SK-N-SH (cell line): ENCODE data around the gene KIFC3. TPM values are rescaled to one million over a fixed set of nuclear protein-coding genes. Genes with fewer than 3 reads are reported as not detected.

ENCODE experiments used
- CTCF ChIP-seq: fragments of 200-600 bp; sonication (generic); IDR thresholded peaks from 2 replicates; pipeline ENCODE4 v1.6.1; 2017; ENCODE audit warnings: antibody characterized with exemption, mild to moderate bottlenecking, moderate library complexity
- EP300 ChIP-seq, 2 experiments: IDR thresholded peaks; 2 replicates each; pipeline versions ENCODE4 v1.4.0 to v1.6.1; 2012; ENCODE audit warnings: borderline replicate concordance in 1 of 2, low read depth in 1 of 2, low read length in 1 of 2
- EZH2phosphoT487 ChIP-seq: fragments of 200-600 bp; sonication (generic); IDR thresholded peaks from 2 replicates; pipeline ENCODE4 v1.6.1; 2017; ENCODE audit warnings: low read depth, mixed run types, mild to moderate bottlenecking, antibody characterized with exemption, moderate library complexity, borderline replicate concordance
- FOXJ3 ChIP-seq: sonication (generic); formaldehyde crosslinking; IDR thresholded peaks from 2 replicates; pipeline ENCODE4 v1.5.1; 2020; ENCODE audit warnings: mild to moderate bottlenecking, missing genetic modification reagents
- FOXM1 ChIP-seq: IDR thresholded peaks from 2 replicates; pipeline ENCODE4 v1.4.0; 2012; ENCODE audit warnings: low read depth, mild to moderate bottlenecking
- GATA2 ChIP-seq: sonication (generic); formaldehyde crosslinking; IDR thresholded peaks from 2 replicates; pipeline ENCODE4 v1.5.0; 2020; ENCODE audit warnings: mild to moderate bottlenecking, missing genetic modification reagents
- JUND ChIP-seq: IDR thresholded peaks from 2 replicates; pipeline ENCODE4 v1.4.0; 2012
- MEF2A ChIP-seq: IDR thresholded peaks from 2 replicates; pipeline ENCODE4 v1.4.0; 2012; ENCODE audit warnings: low read depth, borderline replicate concordance
- MXI1 ChIP-seq: IDR thresholded peaks from 2 replicates; pipeline ENCODE4 v1.6.1; 2012; ENCODE audit warnings: mild to moderate bottlenecking, low read depth, low read length, improper control_type of control experiment
- POLR2AphosphoS5 ChIP-seq: IDR thresholded peaks from 2 replicates; pipeline ENCODE4 v1.6.1; 2012; ENCODE audit warnings: low read depth, low read length
- RAD21 ChIP-seq: IDR thresholded peaks from 2 replicates; pipeline ENCODE4 v1.6.1; 2012; ENCODE audit warnings: mild to moderate bottlenecking, low read length
- RCOR1 ChIP-seq: fragments of 150-350 bp; IDR thresholded peaks from 2 replicates; pipeline ENCODE4 v1.6.1; 2017; ENCODE audit warnings: antibody characterized with exemption, low read length
- SIN3A ChIP-seq: IDR thresholded peaks from 2 replicates; pipeline ENCODE4 v1.6.1; 2012; ENCODE audit warnings: low read depth, mild to moderate bottlenecking, low read length, moderate library complexity, borderline replicate concordance
- SMC3 ChIP-seq: IDR thresholded peaks from 2 replicates; pipeline ENCODE4 v1.6.1; 2012; ENCODE audit warnings: low read depth, low read length, improper control_type of control experiment
- TAF1 ChIP-seq: IDR thresholded peaks from 2 replicates; pipeline ENCODE4 v1.6.1; 2012; ENCODE audit warnings: low read depth, mild to moderate bottlenecking, low read length, moderate library complexity, borderline replicate concordance
- TCF12 ChIP-seq: IDR thresholded peaks from 2 replicates; pipeline ENCODE4 v1.4.0; 2012
- USF2 ChIP-seq: fragments of 150-350 bp; IDR thresholded peaks from 2 replicates; pipeline ENCODE4 v1.6.1; 2017; ENCODE audit warnings: antibody characterized with exemption, low read length, low read depth, borderline replicate concordance
- ZBTB33 ChIP-seq: IDR thresholded peaks from 2 replicates; pipeline ENCODE4 v1.4.0; 2012; ENCODE audit warnings: low read depth, borderline replicate concordance
- polyA plus RNA-seq, 3 experiments: library from polyadenylated mRNA; depleted of rRNA; stranded (reverse); fragments of >200 nt; gene quantifications; 2 replicates each; pipeline ENCODE4 v1.2.3, GENCODE V29; 2012
- TF ChIP-seq, protein P1 (sequence below): IDR thresholded peaks from 2 replicates; pipeline ENCODE4; 2012
- TF ChIP-seq, protein P2 (sequence below): IDR thresholded peaks from 2 replicates; pipeline ENCODE4 v1.4.0; 2012; ENCODE audit warnings: low read depth

KIFC3 gene
- polyA plus RNA-seq, 1 of the 3 experiments (the other 2 are of a cell fraction), result 65.4 TPM

- TF ChIP-seq CTCF (no peak), TCF12 (peak; percentile 77), EP300 (IDR thresholded peaks at IDR 0.05; ENCODE audit: borderline replicate concordance in 1 of 2, low read depth in 1 of 2, low read length in 1 of 2) (peak in 1 of 2 experiments; percentile 69; a peak in 3 of 4 replicates), SMC3 (peak; percentile 21; the same call in 1 of the 2 replicates), MXI1 (peak; percentile 14; the same call in 1 of the 2 replicates), RCOR1 (peak; percentile 68), ZBTB33 (no peak), RAD21 (0 out of 2 replicates have a peak, but pooled peaks have one; percentile 11), POLR2AphosphoS5 (peak; percentile 35; the same call in 1 of the 2 replicates), FOXM1 (no peak), JUND (peak; percentile 66; the same call in 1 of the 2 replicates), GATA2 (CRISPR knock-in tag) (peak; percentile 92), USF2 (no peak), MEF2A (no peak), TAF1 (peak; percentile 34; the same call in 1 of the 2 replicates), EZH2phosphoT487 (no peak), SIN3A (peak; percentile 65; the same call in 1 of the 2 replicates), FOXJ3 (CRISPR knock-in tag) (peak; percentile 52; the same call in 1 of the 2 replicates)
- TF ChIP-seq, protein P1, sequence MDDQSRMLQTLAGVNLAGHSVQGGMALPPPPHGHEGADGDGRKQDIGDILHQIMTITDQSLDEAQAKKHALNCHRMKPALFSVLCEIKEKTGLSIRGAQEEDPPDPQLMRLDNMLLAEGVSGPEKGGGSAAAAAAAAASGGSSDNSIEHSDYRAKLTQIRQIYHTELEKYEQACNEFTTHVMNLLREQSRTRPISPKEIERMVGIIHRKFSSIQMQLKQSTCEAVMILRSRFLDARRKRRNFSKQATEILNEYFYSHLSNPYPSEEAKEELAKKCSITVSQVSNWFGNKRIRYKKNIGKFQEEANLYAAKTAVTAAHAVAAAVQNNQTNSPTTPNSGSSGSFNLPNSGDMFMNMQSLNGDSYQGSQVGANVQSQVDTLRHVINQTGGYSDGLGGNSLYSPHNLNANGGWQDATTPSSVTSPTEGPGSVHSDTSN, result peak; percentile 73
- TF ChIP-seq, protein P2, sequence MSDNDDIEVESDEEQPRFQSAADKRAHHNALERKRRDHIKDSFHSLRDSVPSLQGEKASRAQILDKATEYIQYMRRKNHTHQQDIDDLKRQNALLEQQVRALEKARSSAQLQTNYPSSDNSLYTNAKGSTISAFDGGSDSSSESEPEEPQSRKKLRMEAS, result peak; percentile 97
Observed at GRCh38 chr16:57764341-57765159, 37.7 kb downstream of the KIFC3 start (continued).
